H1 (cell line): ENCODE data around the gene ACOT6. TPM values are rescaled to one million over a fixed set of nuclear protein-coding genes. Genes with fewer than 3 reads are reported as not detected.

Source experiments
- CHD7 ChIP-seq: fragments of 300-600 bp; sonication (generic); IDR thresholded peaks from 2 replicates; pipeline ENCODE4 v1.7.1; 2012; ENCODE audit warnings: low read length, moderate library complexity, mild to moderate bottlenecking, inconsistent platforms; ENCODE audit not compliant: insufficient replicate concordance
- CTCF ChIP-seq, 3 experiments: IDR thresholded peaks; 1 replicate in 2 of 3; 2 replicates in 1 of 3; pipeline versions ENCODE4 v1.5.1 to v1.6.1; 2011; ENCODE audit warnings: low read length in 3 of 3, mild to moderate bottlenecking in 3 of 3, inconsistent platforms in 2 of 3, low read depth in 1 of 3, moderate library complexity in 1 of 3; ENCODE audit not compliant: insufficient read depth in 1 of 3; ENCODE audit errors: control extremely low read depth in 1 of 3
- KDM1A ChIP-seq: fragments of 200-600, 300-600 bp; sonication (generic); IDR thresholded peaks from 2 replicates; pipeline ENCODE4 v1.7.1; 2016; ENCODE audit warnings: mild to moderate bottlenecking, low read length, borderline replicate concordance
- POU5F1 ChIP-seq: IDR thresholded peaks from 2 replicates; pipeline ENCODE4 v1.6.1; 2011; ENCODE audit warnings: low read depth, mild to moderate bottlenecking, low read length, moderate library complexity
- SAP30 ChIP-seq: fragments of 300-600 bp; sonication (generic); IDR thresholded peaks from 2 replicates; pipeline ENCODE4 v1.7.1; 2012; ENCODE audit warnings: low read length, moderate library complexity, mild to moderate bottlenecking, inconsistent platforms; ENCODE audit not compliant: insufficient read depth, insufficient replicate concordance
- SIN3A ChIP-seq, 2 experiments: IDR thresholded peaks in 1 of 2; conservative IDR thresholded peaks in 1 of 2; 2 replicates each; pipeline ENCODE4 v1.6.1; 2011 to 2012; ENCODE audit warnings: low read length in 2 of 2, improper control_type of control experiment in 1 of 2, low read depth in 1 of 2, mild to moderate bottlenecking in 1 of 2
- polyA plus RNA-seq, 7 experiments: library from polyadenylated mRNA; depleted of rRNA in 3 of 7; stranded (reverse) in 5 of 7; unstranded in 2 of 7; fragments of >200 nt in 5 of 7; fragments of 200-250 nt in 2 of 7; gene quantifications; 1 replicate in 5 of 7; 2 replicates in 1 of 7; 4 replicates in 1 of 7; pipeline versions ENCODE4 v1.2.1 to v1.2.3, GENCODE V29; 2011 to 2013; ENCODE audit warnings: missing spikeins in 2 of 7, mixed read lengths in 2 of 7
- total RNA-seq: library from RNA; stranded (reverse); fragmentation: NEBNext Ultra II Directional; extraction: Animal tissue kit (Norgen Biotek cat#: 25700); gene quantifications from 2 replicates; pipeline ENCODE4 v1.2.1, GENCODE V29; 2021

ACOT6 gene
- total and polyA plus RNA-seq, 2 of the 8 experiments (the other 6 are each of a cell fraction or from before 2014, with no cell fraction given), result not detected

GRCh38 chr14:73644531-73645247, 32.4 kb downstream of the ACOT6 start, which contains the start of gene DNAL1 (continued):
- TF ChIP-seq KDM1A, result 0 out of 2 replicates have a peak, but pooled peaks have one; percentile 14
- TF ChIP-seq CTCF (IDR thresholded peaks at IDR 0.05; ENCODE audit: control extremely low read depth in 1 of 3, insufficient read depth in 1 of 3, low read depth in 1 of 3, low read length in 3 of 3), result 0 out of 4 replicates have a peak, but pooled peaks of 1 of the 3 experiments have one; percentile 6
- peak in 1 of 2 experiments; percentile 97; a peak in 2 of 4 replicates for TF ChIP-seq SIN3A (conservative IDR thresholded peaks at IDR 0.05 in 1 of 2, IDR thresholded peaks at IDR 0.05 in 1 of 2; ENCODE audit: low read depth in 1 of 2, low read length in 2 of 2)
- peak; percentile 76 for TF ChIP-seq SAP30
- no peak for TF ChIP-seq POU5F1
- no peak for TF ChIP-seq CHD7
